Activated effector memory CD4-positive, alpha-beta T cell treated with anti-CD3 and anti-CD28 coated beads, Interleukin-2, amount 50 U/mL, for 16 hours (primary cell): Measurements from ENCODE around the gene ALDH1A1.

Experiments
- DNase-seq: peaks from one replicate; pipeline ENCODE4 v3.0.0-alpha.2; 2020

ALDH1A1 gene

DNA sequence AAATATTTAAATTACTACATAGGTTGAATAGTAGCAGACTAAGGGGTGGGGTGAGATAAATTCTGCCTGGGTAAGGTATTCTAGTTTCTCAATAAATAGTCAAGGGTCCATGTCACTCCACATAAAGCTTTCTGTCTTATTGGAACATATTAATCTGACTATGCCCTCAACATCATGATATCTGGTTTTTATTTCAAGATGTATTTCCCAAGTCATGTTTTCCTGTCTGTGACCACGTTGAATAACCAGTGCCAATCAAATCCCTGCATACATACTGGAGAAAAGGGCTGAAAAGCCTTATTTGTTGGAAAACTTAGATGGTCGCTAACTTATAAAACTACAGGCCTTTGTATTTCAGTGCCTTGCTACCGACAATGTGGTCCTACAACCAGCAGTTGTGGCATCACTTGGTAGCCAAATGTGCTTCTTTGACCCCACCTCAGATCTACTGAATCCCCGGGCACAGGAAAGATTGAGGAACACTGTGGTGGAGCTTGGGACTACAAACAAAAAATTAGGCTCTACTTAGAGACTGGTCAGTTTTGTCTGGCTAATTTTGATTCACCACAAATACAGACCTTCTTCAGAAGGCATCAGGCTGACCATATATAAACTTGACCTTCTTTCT is 39.4 kb downstream of the ALDH1A1 start:
- no peak for DNase-seq

DNA sequence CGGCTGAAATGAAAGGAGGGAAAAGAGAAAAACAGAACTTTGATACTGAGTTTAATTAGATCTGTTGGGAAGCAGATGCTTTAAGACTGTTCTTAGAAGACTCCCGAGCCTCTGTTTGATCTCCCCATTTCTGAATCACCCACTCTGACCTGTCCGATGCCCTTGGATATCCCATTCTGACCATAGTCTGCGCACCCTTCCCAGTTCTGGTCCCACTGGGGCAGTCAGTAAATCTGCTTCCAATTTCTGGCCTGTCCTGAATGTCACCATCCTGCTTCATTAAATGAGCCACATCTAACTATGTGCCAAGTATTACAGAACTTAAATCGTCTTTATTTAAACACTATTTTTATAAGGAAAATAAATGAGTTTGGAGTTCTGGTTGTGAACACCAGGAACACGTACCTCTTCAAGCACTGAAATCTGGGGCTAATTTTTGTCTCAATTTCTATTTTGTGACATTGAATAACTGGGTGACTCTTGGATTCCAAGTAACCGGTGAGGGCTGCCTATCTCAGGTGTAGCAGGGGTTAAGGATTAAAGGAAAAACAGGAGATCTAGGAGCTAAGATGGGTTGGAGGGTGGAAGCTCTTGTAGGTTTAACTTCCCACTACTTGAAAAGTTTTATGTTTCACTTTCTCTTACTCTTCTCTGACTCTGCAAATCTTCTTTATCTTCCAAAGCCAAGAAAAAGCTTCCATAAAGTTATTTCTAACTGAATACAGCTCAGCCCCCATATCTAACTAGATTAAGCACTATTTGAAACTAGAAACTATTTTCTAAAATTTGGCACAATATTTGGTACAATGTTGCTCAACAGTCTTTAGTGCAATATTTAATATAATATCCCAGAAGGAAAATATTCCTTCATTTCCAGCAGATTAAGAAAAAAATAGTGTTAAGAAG is 40.1 kb downstream of the ALDH1A1 start:
- DNase-seq = no peak

DNA sequence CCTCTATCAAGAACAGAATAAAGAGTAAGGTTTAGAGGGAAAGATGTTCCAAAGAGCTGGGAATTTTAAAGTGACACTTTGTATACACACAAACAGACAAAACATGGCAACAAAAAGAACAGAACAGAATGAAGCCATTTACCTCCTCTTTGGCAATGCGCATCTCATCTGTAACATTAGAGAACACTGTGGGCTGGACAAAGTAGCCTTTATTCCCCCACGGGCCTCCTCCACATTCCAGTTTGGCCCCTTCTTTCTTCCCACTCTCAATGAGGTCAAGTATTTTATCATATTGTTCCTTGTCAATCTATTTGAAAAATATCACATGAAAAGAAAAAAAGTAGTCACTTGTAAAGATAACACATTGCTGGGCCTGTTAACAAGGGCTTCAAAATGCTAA is 41.0 kb downstream of the ALDH1A1 start:
- DNase-seq = no peak

DNA sequence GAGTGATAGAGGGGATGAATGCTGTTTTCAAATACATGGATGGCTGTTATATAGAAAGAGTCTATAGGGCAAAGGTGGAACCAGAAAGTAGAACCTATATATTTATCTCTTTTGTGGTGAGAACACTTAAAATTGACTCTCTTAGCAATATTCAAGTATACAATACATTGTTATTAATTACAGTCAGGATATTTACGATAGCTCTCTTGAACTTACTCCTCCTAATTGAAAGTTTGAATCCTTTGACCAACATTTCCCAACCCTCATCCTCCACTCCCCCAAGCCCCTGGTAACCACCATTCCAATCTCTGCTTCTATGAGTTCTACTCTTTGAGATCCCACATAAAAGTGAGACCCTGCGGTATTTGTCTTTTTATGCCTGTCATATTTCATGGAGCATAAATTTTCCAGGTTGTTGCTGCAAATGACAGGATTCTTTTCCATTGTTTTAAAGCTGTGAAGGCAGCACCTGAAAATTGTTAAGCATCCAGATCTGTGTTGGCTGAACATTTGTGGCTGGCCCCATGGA is 41.5 kb downstream of the ALDH1A1 start:
- DNase-seq = no peak

DNA sequence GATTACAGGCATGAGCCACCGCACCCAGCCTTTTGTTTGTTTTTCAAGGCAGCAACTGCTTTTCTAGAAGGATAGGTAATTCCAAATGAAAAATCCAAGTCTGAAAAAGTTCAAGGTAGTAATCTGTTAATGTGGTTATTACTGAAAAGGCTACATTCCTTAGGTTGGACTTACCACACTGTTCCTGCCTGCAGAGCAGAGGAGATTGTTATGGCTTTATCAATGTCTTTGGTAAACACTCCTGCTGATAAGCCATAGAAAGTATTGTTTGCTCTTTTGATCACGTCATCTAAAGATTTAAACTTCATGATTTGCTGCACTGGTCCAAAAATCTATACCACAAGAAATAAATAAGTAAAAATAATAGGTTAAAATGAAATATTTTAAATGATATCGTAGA is 43.4 kb downstream of the ALDH1A1 start:
- no peak for DNase-seq

DNA sequence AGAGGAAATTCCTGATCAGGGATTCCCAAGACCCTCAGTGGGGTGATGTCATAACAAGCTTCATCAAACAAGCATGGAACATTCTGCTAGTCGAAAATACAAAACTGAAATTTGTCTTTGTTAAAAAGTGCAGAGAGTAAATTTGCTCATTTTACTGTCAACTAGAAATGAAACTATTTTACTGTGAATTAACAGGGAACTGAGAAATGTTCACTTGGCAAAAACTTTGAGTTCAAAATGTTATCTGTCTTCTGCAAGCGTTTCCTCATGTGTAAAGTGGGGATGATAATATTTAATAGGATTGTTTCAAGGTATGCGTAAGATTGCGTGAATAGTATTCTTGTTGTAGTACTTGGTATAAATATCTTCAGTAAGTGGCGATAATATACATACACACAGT is 45.4 kb downstream of the ALDH1A1 start:
- no peak for DNase-seq

DNA sequence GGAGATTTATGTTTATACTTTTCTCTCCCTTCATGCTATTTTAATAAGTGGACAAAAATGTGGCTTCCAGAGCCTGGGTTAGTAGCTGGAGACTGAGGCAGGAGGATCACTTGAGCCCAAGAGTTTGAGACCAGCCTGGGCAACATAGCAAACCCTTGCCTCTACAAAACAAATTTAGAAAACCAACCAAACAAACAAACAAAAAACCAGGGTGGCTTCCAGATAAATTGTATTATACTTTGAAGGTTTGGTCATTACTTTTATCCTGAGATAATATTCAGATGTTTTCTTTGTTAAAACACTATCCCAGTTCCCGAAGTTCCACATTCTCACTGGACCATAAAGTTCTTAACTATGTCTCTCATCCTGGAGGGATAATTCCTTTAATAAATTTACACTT is 46.0 kb downstream of the ALDH1A1 start:
- DNase-seq = no peak

DNA sequence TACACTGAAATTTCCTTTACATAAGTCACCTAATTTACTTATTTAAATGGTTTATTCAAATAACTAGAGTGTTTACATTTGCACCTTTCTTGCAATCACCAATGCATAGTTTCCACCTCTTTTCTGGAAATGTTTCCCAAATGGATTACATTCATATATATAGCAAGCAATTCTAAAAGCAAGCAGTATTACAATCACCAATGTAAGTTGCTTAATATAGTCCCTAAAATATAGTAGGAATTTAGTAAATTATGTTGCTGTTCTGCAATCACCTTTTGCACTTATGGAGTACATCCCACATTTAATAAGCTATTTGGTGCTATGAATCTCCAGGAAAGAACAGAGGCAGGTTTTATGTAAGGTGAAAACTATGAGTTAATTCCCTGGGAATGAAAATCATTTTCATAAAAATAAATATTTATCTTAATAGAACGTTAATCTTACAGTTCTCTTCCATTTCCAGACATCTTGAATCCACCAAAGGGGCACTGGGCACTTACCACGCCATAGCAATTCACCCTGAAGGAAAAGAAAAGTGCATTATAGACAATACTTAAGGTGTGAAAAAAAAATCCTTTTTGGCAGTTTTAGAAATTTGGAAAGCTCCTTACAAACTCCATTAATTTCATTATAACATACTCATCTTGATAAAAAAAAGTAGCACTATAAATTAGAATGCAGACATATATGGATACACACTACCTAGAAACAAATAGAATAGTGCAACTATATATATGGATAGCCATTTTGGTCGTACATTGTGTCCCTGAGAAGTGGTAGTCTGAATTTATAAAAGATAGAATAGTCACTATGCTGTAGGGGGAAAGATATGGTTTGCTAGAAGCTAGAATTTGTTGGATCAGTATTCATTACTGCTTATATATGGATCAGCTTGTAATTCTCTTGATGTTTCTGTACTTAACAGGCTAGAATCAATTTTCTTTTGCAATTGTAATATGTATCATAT is 47.1 kb downstream of the ALDH1A1 start:
- no peak for DNase-seq

DNA sequence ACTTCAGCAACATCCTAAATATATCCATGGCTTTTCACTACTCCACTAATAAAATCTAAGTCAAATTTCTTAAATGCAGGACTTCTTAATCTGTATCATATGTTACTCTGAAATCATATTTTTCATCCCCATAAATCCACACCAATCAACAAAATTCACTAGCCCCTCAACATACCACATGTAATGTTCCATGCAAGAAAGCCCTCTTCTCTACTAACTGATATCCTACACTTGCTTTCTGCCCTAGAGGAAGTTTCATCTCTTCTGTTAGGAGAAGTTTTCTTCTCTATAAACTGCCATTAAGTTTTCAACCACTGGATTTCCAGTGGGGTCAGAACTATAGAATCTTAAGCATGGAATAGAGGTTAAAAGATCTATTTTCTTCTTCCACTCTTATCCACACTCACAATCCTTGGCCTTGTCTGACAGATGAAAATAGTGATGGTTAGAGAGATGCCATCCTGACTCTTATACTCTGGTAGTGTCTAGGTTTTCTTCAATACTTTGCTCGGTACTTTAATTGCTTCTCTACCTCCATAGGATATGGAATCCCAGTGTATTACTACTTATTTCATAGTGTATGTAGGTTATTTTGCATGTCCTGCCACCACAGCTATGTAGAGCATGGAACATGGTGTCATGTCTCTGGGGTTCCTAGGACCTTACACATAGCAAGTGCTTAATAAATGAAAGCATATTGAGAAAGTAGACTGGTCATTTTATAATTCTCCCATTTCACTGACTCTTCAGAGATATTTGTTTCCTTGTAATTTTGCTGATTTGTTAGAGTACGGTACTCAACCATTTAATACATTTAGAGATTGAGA is 48.4 kb downstream of the ALDH1A1 start:
- no peak for DNase-seq

DNA sequence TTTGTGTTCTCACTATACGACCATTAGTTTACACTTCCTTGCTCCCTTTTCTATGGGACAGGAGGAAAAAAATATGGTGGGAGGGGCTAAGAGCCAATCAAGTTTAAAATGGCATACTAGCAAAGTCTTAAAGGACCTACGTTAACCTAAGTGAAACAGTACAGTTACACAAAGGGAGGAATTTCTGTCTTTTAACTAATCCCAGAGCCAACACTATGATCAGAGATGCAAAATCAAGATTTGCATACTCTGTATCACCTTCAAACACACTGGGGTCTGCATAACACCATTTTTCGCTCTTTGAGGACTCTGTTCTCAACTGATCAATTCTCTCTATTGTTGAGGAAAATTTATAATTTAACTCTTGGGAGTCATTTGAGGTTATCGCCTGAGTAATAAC is 49.8 kb downstream of the ALDH1A1 start:
- DNase-seq = no peak

DNA sequence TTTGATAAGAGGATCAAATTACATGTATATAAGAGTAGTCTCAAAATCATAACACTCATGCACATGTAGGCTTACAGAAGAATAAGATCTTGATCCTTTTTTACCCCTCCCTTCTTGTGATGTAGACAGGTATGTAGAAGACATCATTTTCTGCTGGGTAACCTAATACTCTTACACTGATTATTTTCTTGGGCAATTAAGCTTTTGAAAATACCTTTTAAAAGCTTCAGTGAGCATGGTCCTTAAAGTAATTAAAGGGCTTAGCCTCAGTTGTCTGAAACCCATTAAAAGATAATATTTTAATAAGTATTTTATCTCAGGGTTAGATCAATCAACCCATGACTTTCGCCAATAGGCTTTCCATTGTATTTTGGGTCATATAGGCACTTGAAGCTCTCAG is 50.6 kb downstream of the ALDH1A1 start:
- DNase-seq = no peak

DNA sequence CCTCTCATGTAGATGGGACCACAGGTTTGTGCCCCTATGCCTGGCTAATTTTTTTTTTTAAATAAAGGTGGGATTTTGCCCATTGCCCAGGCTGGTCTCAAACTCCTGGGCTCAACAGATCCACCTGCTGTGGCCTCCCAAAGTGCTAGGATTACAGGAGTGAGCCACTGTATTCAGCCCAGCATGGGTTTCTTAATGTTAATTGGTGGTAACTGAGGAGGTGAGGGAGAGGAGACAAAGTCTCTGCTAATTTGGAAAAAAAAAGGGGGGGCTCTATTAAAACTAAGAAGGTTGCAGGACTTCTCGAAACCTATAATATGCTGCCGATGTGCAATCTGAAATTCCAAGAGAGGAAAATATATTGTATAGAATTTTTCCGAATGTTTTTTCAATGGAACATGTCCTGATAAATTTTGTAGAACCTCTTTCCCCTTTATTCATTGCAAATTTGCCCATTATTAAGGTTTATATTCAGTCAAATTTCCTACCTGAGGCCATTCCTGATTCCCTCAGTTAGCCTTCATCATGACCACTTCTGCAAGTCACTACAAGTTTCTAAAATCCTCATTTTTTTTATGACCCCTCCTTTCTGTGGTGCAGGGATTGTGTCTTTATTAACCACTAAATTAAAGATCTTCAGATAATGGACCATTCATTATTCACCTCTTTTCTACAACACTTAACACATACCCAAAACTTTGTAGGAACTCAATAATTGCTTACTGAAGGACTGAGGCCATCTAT is 52.9 kb downstream of the ALDH1A1 start:
- DNase-seq = no peak

DNA sequence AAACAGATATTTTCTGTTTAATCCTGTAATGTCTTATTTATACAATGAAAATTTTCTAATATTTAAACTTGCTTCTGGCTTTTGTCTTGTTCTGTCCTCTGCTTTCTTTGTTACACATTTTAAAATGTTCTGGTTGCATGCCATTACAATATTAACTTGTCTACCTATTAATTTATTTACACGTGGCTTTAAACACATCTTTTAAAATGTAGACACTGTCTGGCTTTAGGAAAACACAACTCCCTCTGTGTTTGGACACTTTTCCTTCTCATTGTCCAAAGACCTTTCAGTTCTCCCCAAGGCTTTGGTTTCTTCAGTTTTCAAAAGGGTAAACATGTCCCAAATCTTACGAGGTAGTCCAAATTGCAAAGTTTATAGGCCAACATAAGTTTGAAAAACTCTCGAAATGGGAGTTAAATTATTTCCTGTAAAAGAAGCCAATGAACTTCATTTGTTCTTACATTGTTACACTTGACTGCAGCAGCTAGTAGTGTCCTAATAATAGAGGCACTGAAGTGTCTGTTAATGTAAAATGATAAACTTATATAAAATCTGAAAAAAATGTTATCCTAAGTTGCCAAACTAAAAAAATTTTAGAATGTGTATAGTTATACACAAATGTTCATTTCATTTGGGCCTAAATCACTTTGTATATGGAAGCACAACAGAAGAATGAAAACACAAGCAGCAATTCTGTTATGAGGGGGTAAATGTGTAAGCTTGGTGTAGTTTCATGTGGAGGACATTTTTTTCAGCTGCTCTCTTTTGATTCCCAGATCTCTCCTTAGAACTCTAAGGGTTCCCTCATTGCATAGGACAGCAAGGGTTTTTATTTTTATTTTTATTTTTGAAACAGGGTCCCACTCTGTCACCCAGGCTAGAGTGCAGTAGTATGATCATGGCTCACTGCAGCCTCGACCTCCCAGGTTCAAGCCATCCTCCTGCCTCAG is 53.8 kb downstream of the ALDH1A1 start:
- DNase-seq = no peak

DNA sequence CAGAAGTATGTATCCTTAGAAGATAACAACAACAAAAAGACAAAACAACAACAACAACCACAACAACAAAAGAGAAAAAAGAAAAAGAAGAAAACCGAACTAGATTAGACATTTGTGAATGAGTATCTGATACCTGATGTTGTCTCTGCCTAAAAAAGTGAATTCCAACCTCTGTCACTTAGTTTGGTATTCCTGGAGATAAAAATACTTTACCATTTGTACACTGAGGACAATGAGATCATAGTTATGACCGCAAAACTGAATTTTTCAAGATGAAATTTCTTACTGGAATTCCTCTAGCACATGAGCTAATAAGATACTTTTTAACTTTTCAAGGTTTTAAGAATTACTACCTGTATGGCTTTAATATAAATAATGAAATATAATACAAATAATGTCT is 54.5 kb downstream of the ALDH1A1 start:
- DNase-seq = no peak

DNA sequence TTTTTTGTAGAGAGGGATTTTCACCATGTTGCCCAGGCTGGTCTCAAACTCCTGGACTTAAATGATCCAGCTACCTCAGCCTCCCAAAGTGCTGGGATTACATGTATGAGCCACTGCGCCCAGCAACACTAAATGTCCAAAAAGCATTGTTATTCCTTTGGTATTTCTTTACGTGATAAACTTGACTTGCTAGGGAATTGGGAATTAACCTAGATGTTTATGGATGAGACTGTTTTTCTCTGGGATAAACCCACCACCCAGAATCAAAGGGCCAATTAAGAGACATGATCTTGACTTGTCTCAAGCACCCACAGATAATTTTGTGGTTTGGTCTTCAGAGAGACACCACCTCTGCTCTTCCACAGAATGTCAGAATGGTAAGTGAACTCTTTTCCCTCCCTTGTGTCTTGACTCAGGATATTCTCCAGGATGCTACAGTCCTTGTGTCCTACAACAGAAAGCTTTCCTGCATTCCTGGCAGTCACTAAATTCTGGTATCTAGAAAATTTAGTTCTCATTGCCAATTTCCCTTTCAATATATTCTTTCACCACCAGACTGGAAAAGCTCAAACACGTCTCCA is 55.7 kb downstream of the ALDH1A1 start:
- DNase-seq = no peak

DNA sequence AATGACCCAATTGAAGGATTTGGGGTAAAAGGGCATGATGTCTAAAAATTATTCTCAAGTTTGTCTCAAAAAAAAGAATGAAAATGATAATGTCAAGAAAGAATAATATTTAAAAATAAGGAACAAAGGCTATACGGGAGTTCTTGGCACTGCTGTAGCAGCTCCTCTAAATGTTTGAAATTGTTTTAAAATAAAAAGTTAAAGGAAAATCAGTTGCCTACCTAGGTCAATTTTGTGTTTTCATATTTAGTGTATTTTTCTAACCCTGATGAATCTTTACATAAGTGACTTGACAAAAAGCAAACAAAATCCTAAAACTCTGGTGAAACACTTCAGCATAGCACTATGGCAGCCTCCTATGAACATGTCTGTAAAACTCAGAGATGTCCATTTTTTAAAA is 56.4 kb downstream of the ALDH1A1 start:
- DNase-seq = no peak

DNA sequence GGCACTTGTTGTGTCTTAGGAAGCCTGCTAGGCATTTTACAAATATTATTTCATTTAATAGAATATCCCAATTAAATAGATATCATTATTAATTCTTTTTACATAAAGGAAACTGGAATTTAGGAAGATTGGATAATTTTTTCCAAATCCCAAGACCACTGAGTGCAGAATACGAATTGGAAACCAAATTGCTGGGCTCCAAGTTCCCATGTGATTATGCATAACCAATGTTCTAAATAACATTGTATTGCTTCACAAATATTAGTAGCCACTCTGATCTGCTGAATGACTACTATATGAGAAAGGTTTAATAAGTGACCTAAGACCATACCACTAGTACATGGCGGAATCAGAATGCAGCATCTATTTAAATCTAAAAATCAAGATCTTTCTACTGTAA is 57.7 kb downstream of the ALDH1A1 start:
- DNase-seq = no peak

DNA sequence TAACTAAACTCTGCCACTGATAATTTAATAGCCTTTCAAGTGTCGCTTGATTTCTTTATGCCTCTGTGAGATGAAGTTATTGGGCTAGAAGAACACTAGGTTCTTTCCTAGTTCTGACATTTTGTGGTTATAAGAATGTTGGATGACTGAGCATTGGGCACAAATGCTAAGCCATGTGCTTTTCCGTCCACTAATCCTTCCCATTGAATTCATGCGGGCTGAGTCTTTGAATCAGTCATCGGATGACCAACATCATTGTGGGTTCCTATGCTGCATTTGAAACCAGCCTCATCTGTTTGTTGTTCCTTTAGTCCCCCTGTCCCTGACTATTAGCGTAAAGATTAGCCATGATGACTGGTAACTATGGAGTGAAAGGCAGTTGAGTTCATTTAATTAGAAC is 58.5 kb downstream of the ALDH1A1 start:
- DNase-seq = no peak

DNA sequence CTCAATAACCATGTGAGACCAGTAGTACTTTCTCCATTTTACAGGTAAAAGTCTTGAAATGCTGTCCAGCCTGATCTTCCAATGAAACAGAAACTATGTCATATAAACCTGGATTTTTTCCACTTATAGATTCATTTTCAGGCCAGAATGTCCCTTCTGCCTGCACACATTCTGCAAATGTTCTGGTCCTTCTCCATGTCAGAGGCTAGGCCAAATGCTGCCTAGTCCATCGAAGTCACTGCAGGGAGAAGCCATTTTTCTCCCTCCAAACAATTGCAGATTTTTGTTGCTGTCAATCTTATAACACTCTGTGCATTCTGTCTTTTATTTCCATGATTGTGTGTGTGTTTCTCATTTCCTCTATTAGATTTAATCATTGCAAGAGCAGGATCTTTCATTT is 59.4 kb downstream of the ALDH1A1 start:
- DNase-seq = no peak

DNA sequence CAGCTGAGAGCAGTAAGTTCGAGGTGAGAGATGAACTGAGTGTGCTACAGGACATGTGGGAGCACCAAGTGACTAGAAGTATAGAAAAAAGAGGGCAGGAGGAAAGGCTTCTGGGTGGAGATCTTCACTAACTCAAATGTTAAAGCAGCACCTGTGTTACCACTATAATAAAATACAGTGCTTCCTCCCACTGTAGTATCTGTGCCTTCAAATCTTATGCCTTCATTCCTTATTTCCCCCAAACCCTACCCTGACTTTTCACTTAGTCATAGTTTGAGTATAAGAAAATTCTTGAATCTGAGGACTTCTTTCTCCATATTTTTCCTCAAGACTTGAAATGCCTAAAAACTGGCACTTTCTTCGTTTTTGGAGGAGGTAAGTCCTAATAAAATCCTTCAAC is 61.8 kb downstream of the ALDH1A1 start:
- DNase-seq = no peak
